HPDE6-E6E7 (cell line): ENCODE data around the gene RAB7A.

Source experiments
- DNase-seq: peaks from one replicate; pipeline ENCODE4 v3.0.0; 2011; ENCODE audit warnings: missing footprints; ENCODE audit errors: extremely low spot score

Gene RAB7A

GRCh38 chr3:128726023-128727016 lies at the start of gene RAB7A:
RAB7A (plus strand) TSS chr3:128726183; CDS start chr3:128795368, 69,185 bp downstream.
- peak; percentile 97 for DNase-seq

- DNase-seq = no peak
Observed at GRCh38 chr3:128679338-128679737, 46.6 kb upstream of the RAB7A start.

DNA sequence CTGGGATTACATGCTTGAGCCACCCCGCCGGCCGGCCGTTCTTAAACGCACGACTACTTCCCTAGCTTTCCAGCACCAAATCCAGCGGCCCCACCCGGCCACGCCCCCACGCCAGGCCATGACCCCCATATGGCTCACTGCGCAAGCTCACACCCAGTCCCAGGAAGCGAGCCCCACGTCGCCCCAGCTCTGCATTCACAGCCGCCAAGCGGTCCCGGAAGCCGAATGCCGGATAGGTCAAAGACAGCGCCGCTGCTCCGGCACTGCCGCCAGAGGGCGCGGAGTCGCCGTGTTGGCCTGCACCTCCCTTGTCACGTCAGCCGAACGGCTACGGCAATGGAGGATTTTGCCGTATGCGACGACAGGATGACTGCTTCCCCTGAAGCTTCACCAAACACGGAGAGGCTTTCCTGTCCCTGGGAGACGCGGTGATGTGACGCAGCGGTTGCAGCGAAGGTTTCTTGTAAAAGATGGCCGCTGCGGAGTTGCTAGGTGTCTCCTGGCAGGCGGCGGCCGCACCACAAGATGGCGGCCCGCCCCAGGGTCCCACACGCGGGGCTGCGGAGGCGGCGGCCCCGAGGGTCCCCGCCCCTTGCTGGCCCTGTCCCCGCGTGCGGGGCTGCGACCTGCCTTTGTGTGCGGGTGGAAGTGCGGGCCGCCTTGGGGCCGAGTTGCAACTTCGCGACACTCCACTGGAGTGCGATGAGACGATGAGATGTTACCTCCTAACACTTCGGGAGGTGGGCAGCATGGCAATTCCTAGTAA lies 45.2 kb upstream of the RAB7A start:
- DNase-seq = peak; percentile 99

DNA sequence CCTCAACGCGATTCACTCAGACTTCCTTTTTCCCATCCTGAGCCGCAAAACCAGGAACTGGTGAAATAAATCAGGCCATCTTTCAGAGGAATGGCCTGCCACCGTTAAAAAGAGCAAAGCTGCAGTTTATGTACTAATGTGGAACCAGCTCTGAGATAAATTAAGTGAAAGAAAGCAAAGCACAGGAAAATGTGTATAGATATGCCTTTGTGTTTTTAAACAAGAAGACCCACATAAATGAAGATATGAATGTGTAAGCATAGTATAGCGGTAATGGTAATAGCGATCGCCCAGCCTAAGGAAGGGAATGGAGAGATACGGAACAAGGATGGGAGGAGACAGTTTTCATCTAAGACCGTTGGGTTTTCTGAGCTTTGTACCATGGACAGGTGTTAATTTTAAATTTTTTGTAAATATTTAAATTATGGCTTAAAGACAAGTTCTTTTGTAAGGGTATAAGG lies 44.6 kb upstream of the RAB7A start:
- no peak for DNase-seq

GRCh38 chr3:128683957-128684356 lies 42.0 kb upstream of the RAB7A start:
- no peak for DNase-seq

DNA sequence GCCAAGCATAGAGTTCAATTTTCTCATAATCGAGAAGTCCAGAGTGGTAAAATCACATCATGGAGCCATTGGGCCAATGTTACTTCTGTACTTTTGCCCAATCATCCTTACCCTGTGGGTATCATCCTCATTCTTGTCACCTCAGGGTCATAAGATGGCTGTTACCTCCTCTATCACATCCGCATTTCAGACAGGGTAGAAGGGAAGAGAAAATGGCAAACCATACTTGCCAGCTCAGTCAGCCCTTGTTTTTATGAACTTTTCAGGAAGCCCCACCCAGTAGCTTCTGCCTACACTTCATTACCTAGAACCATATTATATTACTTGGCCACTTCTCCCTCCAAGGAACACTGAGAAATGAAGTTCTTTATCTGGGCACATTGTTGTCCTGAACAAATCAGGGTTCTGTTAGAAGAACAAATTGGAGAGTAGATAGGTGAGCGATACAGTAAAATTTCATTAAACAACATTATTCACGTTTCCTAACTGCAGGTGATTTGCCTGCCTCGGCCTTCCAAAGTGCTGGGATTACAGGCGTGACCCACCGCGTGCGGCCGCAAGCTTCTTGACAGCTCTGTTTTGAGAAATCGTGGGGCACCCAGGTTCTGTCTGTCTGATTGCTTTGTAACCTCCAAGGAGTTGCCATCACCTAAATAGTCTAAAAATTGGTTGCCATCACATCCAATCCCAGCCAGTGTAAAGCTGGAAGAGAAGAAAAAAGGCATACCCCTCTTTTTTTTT lies 40.8 kb upstream of the RAB7A start:
- DNase-seq = no peak

GRCh38 chr3:128686465-128686864 lies 39.5 kb upstream of the RAB7A start:
- no peak for DNase-seq

- DNase-seq = no peak
Observed at GRCh38 chr3:128689060-128689459, 36.9 kb upstream of the RAB7A start.

DNA sequence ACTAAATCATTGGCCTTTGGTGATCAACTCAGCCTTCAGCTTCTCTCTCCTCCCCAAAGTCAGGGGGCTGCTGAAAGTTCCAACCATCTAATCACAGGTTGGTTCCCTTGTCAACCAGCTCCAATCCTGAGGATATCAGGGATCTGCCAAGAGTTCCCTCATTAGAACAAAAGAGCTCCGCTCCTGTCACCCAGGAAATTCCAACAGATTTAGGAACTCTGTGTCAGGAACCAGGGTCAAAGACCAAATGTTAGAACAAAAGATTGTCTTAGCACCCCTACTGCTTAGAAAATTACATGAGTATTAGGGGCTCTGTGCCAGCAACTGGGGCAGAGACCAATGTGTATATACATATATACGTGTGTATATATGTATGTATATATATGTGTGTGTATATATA lies 32.3 kb upstream of the RAB7A start:
- DNase-seq = no peak

GRCh38 chr3:128697341-128697740 lies 28.6 kb upstream of the RAB7A start:
- DNase-seq = no peak

- DNase-seq = no peak
Observed at GRCh38 chr3:128698211-128699047, 27.6 kb upstream of the RAB7A start.

DNA sequence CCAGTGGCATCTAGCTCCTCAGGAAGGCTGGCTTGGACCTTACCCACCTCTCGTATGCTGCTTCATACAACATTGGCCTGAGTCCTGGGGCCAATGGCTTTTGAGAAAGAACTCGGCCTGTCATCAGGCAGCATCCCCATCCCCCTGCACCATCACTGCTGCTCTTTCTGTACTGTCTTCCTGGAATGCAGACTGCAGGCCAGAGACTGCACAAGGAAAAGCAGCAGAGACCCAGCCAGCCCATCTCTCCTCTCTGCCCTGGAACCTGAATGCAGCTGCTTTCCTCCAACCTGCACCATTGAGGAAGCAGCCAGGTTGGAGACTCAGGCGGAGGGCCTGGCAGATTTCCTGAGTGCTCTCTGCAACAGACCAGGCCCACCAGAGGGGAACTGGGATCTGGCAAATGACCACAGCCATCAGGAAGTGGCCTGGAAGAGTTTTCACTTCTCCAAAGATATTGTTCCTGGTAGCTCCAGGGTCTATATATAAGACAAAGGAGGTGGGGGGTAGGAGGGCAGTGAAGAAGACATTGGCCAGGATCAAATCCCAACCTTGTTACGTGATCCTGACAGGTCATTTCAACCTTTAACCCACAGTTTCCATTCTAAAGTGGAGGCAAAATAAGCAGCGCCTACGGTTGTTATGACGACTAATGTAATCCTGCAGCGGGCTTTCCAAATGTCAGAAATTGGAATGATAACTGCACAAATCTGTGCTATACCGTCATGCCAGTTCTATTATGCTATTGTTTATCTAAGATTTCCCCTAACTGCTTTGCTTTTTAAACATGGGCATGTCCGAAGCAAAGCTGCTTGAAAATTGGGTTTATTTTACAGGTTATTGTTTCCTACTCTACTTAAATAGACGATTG lies 24.4 kb upstream of the RAB7A start:
- no peak for DNase-seq

GRCh38 chr3:128702391-128702790 lies 23.6 kb upstream of the RAB7A start:
- peak; percentile 69 for DNase-seq

DNA sequence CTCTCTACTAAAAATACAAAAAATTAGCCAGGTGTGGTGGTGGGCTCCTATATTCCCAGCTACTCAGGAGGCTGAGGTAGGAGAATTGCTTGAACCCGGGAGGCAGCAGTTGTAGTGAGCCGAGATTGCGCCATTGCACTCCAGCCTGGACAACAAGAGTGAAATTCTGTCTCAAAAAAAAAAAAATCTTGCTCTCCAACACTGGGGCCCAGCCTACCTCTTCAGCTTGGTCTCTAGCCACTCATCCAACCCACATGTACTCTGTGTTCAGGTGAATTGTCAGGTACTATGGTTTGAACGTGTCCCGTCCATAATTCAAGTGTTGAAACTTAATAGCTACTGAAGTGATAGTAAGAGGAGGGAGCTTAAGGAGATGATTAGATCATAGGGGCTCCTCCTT lies 22.4 kb upstream of the RAB7A start:
- DNase-seq = no peak

DNA sequence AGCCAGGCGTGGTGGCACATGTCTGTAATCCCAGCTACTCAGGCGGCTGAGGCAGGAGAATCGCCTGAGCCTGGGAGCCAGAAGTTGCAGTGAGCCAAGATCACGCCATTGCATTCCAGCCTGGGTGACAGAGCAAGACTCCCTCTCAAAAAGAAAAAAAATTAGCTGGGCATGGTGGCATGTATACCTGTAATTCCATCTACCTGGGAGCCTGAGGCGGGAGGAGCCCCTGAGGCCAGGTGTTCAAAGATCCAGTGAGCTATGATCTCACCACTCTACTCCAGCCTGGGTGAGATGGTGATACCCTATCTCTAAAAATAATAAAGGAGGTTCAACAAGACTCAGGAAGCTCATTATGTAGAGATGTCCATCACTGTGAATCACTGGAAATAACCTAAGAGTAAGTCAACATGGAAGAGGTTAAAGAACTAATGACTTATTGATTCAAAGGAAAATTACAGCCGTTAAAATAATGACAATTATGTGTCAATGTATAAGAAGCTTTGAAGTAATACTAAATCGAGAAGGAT lies 19.8 kb upstream of the RAB7A start:
- DNase-seq = no peak

DNA sequence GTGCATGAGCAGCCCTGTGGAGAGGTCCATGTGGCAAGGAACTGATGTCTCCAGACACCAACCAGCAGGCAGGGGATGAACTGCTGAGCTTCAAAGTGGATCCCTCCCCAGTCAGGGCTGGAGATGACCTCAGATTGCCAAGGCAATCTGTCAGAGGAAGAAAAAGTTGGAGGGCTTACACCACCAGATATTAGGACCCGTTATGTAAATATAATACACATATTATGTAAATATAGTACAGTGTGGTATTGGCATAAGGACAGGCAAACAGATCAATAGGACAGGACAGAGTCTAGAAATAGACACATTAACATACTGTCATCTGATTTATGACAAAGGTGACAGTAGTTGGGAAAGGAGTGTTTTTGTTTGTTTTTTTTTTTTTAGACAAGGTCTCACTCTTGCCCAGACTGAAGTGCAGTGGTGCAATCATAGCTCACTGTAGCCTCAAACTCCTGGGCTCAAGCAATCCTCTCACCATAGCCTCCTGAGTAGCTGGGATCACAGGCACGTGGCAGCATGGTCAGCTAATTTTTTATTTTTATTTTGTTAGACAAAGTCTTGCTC lies 18.0 kb upstream of the RAB7A start:
- DNase-seq = no peak

DNA sequence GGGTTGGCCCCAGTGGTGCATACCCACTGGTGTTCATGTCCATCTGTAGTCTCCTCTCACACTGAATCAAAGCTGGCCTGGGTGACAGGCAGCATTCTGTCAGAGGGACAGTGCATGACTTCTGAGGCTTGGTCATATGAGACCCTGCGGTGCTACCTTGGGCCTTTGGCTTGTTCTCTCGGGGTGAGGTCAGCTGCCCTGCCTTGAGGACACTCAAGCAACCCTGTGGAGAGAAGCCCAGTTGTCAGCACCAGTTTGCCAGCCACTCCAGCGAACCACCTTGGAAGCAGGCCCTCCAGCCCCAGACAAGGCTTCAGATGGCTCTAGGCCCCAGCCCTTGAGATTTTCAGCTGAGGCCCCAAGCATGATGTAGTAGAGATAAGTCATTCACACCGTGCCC lies 16.9 kb upstream of the RAB7A start:
- no peak for DNase-seq

- DNase-seq = peak; percentile 85
Observed at GRCh38 chr3:128709506-128710210, 16.3 kb upstream of the RAB7A start.
